Measurements from ENCODE around the gene LRRN4CL. TPM values are rescaled to one million over a fixed set of nuclear protein-coding genes. Genes with fewer than 3 reads are reported as not detected.
A peak's percentile ranks its signal among the peaks of the same experiment; 100 is the strongest.
"Not testable (repeated sequence)": the region's sequence is repeated elsewhere in the genome, so short reads cannot be mapped to it uniquely, and the experiment has no call there.

LRRN4CL gene
- total RNA-seq (0.81 and 1.9 TPM in 2 replicates), polyA plus RNA-seq (0.24 TPM in 1 of 2 replicates, not detected in the other)

DNA sequence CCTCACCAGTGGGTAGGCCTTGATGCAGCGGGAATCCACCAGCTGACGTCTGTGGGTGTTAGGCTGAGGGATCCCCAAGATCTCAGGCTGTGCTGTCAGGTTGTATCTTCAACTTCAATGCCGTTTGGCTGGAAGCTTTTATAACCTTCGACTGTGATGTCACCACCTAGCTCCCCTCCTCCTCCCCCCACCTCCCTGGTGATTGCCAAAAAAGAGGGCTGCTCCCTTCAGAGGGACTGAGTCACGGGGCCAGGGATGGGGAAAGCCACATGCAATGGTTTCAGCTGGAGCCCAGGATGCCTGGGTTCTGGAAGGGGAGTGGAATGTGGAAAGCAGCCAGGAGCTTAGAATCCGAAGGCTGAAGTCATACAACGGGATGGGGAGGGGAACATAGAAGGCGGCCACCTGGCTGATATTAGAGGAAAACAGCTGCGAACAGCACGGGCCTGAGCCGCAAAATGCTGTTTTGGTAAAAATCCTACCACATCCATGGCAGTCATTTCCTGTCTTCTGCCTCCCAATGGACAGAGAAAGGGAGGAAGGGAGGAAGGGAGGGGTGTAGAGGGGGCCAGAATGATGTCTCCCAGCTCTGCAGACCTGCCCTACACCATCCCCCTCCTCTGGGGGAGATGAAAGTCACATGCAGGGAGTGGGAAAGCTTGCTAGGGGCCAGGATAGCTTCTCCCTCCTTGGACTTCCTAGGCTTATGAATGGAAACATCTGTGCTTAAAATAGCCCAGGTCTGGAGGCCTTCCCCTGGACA lies at the start of gene LRRN4CL:
LRRN4CL (minus strand) TSS at position 110 of the 763 bp plus-strand sequence. CDS start 1,022 bp downstream, outside the sequence.
- peak; percentile 50 to 89 for DNase-seq (ENCODE audit: low read depth in 1 of 2, low spot score in 1 of 2)
- Histone ChIP-seq H3K27me3 (no peaks in the 10 kb centered on the region), H3K4me3 (no peak within 1 kb of the TSS), H3K9me3 (ENCODE audit: low read depth) (no peaks in the 10 kb centered on the region), H3K36me3 (peaks cover 17% of the 10 kb centered on the region), H3K4me1 (ENCODE audit: low read depth) (peaks cover 22% of the 10 kb centered on the region), H3K27ac (peak within 1 kb of the TSS; percentile 85)
- TF ChIP-seq, protein P1, sequence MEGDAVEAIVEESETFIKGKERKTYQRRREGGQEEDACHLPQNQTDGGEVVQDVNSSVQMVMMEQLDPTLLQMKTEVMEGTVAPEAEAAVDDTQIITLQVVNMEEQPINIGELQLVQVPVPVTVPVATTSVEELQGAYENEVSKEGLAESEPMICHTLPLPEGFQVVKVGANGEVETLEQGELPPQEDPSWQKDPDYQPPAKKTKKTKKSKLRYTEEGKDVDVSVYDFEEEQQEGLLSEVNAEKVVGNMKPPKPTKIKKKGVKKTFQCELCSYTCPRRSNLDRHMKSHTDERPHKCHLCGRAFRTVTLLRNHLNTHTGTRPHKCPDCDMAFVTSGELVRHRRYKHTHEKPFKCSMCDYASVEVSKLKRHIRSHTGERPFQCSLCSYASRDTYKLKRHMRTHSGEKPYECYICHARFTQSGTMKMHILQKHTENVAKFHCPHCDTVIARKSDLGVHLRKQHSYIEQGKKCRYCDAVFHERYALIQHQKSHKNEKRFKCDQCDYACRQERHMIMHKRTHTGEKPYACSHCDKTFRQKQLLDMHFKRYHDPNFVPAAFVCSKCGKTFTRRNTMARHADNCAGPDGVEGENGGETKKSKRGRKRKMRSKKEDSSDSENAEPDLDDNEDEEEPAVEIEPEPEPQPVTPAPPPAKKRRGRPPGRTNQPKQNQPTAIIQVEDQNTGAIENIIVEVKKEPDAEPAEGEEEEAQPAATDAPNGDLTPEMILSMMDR (IDR thresholded peaks at IDR 0.05; ENCODE audit: low read depth, low read length) = no peak

DNA sequence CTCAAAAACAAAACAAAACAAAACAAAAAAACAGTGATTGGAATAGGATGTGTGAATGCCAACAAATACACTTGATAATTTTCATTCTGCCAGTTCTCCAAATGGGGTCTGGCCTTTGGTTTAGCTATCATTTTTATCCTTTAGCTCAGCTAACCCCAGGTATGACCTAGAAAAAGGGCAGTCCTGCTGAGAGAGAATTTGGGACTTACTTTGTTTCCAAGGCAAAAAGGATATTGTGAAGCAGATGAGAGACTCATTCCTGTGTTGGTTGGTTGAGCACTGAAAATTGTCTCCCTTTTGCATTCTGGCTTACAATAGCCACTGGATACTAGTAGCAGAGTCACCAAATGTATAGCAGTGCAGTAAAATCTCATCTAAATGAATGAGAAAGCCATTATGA lies 47.9 kb upstream of the LRRN4CL start:
- no peaks in the 10 kb centered on the region for H3K4me1 ChIP-seq (ENCODE audit: low read depth)
- peaks cover 23% of the 10 kb centered on the region for H3K36me3 ChIP-seq
- no peaks in the 10 kb centered on the region for H3K27me3 ChIP-seq
- no peak overlapping the region for H3K4me3 ChIP-seq
- no peaks in the 10 kb centered on the region for H3K9me3 ChIP-seq (ENCODE audit: low read depth)
- no peak for DNase-seq (ENCODE audit: low read depth in 1 of 2, low spot score in 1 of 2)
- TF ChIP-seq, protein P1 (IDR thresholded peaks at IDR 0.05; ENCODE audit: low read depth, low read length) = no peak
- no peak overlapping the region for H3K27ac ChIP-seq

DNA sequence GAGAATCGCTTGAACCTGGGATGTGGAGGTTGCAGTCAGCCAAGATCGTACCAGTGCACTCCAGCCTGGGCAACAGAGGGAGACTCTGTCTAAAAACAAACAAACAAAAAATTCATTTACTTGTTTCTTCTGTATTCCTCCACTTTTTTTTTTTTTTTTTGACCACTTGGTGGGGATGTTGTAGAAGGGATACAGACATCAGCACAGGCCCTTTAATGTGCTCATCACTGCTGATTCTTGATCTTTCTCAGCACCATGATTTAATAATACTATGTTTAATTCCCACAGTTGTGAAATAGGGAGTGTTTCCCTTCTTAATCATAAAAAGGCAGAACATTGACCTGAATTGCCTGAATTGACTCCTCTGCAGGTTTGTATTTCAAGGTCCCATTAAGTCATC lies 43.5 kb upstream of the LRRN4CL start:
- H3K4me3 ChIP-seq = no peak overlapping the region
- TF ChIP-seq, protein P1 (IDR thresholded peaks at IDR 0.05; ENCODE audit: low read depth, low read length) = no peak
- no peaks in the 10 kb centered on the region for H3K27me3 ChIP-seq
- H3K36me3 ChIP-seq = peaks cover 17% of the 10 kb centered on the region
- DNase-seq (ENCODE audit: low read depth in 1 of 2, low spot score in 1 of 2) = peak in 1 of 2 donors; percentile 43
- H3K9me3 ChIP-seq (ENCODE audit: low read depth) = no peaks in the 10 kb centered on the region
- no peak overlapping the region for H3K27ac ChIP-seq
- H3K4me1 ChIP-seq (ENCODE audit: low read depth) = no peaks in the 10 kb centered on the region

DNA sequence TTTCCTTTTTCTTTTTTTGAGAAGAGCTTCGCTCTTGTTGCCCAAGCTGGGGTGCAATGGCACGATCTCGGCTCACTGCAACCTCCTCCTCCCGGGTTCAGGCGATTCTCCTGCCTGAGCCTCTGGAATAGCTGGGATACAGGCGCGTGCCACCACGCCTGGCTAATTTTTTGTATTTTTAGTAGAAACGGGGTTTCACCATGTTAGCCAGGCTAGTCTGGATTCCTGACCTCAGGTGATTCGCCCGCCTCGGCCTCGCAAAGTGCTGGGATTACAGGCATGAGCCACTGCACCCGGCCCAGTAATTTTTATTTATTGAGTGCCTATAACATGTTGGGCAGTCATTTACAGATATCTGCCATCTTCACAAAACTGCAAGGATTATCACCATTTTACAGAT lies 40.7 kb upstream of the LRRN4CL start:
- H3K9me3 ChIP-seq (ENCODE audit: low read depth); H3K4me1 ChIP-seq (ENCODE audit: low read depth); H3K27me3 ChIP-seq; H3K27ac ChIP-seq; DNase-seq (ENCODE audit: low read depth in 1 of 2, low spot score in 1 of 2): not testable (repeated sequence)
- Histone ChIP-seq H3K36me3 (peaks cover 12% of the 10 kb centered on the region), H3K4me3 (peak overlapping the region; percentile 90)

DNA sequence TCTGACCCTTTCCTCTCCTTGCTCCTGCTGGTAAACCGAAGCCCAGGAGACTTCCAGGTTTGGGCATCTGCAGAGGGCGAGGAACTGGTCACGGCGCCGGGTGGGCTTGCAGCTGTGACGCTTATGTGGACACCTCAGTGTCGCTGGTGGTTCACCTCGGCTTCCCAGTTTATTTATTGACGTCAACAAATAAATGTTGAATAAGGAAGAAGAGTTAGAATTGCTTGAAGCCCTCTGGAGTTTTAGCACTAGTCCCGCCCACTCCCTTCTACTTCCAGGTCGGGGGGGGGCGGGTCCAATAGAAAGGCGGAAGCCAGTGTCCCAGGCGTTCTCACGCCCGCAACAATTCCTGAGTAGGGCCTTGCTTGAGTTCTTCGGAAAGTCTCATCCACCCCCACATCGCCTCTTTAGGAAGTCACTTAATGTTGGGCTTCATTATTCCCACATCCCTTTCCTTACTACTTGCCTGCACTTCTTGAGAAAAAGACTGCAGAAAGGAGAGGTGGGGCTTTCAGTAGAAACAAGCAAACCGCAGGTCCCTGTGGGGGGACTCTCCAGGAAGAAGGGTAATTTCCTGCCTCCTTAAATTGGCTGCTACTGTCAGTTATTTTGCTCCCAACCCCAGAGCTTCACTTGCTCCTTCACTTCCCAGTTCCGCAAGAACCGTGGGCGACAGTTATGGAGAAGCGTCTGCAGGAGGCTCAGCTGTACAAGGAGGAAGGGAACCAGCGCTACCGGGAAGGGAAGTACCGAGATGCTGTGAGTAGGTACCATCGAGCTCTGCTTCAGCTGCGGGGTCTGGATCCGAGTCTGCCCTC lies 39.0 kb upstream of the LRRN4CL start, which contains the start of gene TTC9C:
TTC9C (plus strand) TSS at position 316 of the 818 bp plus-strand sequence; CDS start at position 679, 363 bp downstream.
- Histone ChIP-seq H3K4me3 (peak within 1 kb of the TSS; percentile 90), H3K27me3 (no peaks in the 10 kb centered on the region), H3K36me3 (peaks cover 11% of the 10 kb centered on the region), H3K27ac (peak within 1 kb of the TSS; percentile 98), H3K4me1 (ENCODE audit: low read depth) (peaks cover 8% of the 10 kb centered on the region), H3K9me3 (ENCODE audit: low read depth) (no peaks in the 10 kb centered on the region)
- TF ChIP-seq, protein P1 (IDR thresholded peaks at IDR 0.05; ENCODE audit: low read depth, low read length) = no peak
- peak; percentile 91 to 94 for DNase-seq (ENCODE audit: low read depth in 1 of 2, low spot score in 1 of 2)

DNA sequence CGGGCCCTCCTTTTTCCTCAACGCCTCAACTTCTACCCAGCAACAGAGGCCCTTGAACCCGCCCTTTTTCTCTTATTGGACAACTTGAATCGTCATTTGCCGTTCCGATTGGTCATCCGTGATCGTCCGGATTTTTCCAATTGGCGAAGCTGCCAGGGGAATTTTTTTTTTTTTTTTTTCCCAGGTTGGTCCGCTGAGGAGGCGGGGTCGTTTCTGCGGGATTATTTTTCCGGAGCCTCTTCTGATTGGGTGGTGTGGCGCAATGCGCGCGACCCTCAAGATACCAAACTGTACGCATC lies 38.5 kb upstream of the LRRN4CL start:
- H3K9me3 ChIP-seq (ENCODE audit: low read depth) = no peaks in the 10 kb centered on the region
- peak; percentile 98 for DNase-seq (ENCODE audit: low read depth in 1 of 2, low spot score in 1 of 2)

More for the DNA sequence above, 38.5 kb upstream of the LRRN4CL start:
- Histone ChIP-seq H3K27ac (peak overlapping the region; percentile 98), H3K27me3 (no peaks in the 10 kb centered on the region), H3K4me1 (ENCODE audit: low read depth) (peaks cover 8% of the 10 kb centered on the region), H3K36me3 (peaks cover 12% of the 10 kb centered on the region), H3K4me3 (peak overlapping the region; percentile 90)
- TF ChIP-seq, protein P1 (IDR thresholded peaks at IDR 0.05; ENCODE audit: low read depth, low read length) = no peak

Data from cardiac muscle cell (in vitro differentiated cells and primary cell).